A549 treated with AZD9567 at 1 μM for 4 hours (cell line): Measurements from ENCODE around the gene MRPS26. TPM values are rescaled to one million over a fixed set of nuclear protein-coding genes. Genes with fewer than 3 reads are reported as not detected.

Experiments
- total RNA-seq: library from RNA; stranded (reverse); fragments of 200-300 nt; extraction: Qiagen RNA extraction; gene quantifications from 5 replicates; pipeline ENCODE4 v1.2.3, GENCODE V29; 2022; ENCODE audit not compliant: insufficient read depth

The MRPS26 gene
- total RNA-seq, result 100 to 174 TPM (median 163 TPM) in 5 replicates

GRCh38 chr20:3045816-3046676, at the start of gene MRPS26:
TSS of gene MRPS26 (plus strand) at chr20:3046052. CDS start at chr20:3046069, 17 bp downstream.

GRCh38 chr20:3043322-3043721, 2.5 kb upstream of the MRPS26 start, which contains the start of gene GNRH2:
TSS of gene GNRH2 (plus strand) at chr20:3043622. CDS start at chr20:3044415, 793 bp downstream.

DNA sequence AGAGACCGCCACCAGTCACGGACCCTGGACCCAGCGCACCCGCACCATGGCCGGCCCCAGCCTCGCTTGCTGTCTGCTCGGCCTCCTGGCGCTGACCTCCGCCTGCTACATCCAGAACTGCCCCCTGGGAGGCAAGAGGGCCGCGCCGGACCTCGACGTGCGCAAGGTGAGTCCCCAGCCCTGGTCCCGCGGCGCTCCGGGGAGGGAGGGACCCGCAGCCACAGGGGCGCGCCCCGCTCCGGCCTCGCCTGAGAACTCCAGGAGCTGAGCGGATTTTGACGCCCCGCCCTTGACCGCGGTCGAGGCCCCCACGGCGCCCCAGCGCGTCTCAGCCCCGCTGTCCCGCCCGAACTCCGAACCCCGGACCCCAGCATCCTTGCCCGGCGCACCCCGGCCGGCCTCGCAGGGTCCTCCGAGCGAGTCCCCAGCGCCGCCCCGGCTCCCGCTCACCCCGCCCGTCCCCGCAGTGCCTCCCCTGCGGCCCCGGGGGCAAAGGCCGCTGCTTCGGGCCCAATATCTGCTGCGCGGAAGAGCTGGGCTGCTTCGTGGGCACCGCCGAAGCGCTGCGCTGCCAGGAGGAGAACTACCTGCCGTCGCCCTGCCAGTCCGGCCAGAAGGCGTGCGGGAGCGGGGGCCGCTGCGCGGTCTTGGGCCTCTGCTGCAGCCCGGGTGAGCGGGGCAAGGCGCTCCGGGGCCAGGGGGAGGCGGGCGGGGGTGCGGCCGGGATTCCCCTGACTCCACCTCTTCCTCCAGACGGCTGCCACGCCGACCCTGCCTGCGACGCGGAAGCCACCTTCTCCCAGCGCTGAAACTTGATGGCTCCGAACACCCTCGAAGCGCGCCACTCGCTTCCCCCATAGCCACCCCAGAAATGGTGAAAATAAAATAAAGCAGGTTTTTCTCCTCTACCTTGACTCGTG, 26.0 kb downstream of the MRPS26 start, which contains the start of gene OXT:
OXT (plus strand) TSS at position 11 of the 920 bp plus-strand sequence; CDS start at position 47, 36 bp downstream.

DNA sequence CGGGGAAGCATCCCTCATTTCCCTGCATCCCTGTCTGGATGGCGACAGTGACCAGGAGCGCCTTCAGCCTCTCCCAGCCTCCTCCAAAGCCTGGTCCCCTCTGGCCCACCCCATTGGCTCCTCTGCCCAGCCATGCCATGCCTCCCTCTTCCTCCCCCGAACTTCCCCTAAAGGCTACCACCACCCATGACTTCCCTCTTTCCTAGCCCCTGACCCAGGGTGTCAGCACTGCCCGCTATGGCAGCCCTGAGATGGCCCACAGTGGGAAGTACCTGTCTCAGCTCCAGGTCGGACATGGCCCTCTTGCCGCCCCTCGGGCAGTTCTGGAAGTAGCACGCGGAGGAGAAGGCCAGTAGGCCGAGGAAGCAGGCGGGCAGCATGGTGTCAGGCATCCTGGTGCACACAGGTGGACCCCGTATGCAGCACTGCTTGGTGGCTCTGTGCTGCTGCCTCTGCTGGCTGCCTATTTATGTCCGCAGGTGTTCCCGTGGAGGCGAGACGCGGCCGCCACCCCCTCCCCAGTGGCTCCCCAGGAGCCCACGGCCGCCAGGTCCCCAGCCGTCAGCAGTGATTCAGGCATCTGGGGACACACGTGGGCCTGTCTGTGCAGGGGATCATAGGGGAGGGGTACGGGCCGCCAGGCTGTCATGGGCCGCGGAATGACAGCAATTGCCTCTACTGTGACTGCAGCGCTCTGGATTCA, 38.6 kb downstream of the MRPS26 start, which contains the start of gene AVP:
AVP (minus strand) TSS at position 442 of the 703 bp plus-strand sequence; CDS start at position 392, 50 bp downstream.

Other genes starting within 250 kb of the MRPS26 start
- gene CPXM1, start 245.4 kb upstream of the MRPS26 start, total RNA-seq, result not detected in 5 replicates
- 0.27 to 0.40 TPM (median 0.31 TPM) in 3 of 5 replicates, not detected in the others for gene C20orf141, start 231.1 kb upstream of the MRPS26 start, total RNA-seq
- gene TMEM239, start 229.7 kb upstream of the MRPS26 start, total RNA-seq, result not detected in 5 replicates
- gene PCED1A, start 205.4 kb upstream of the MRPS26 start, total RNA-seq, result 11.6 to 29.8 TPM (median 27.9 TPM) in 5 replicates
- 20.7 to 38.2 TPM (median 34.8 TPM) in 5 replicates for gene VPS16, start 205.3 kb upstream of the MRPS26 start, total RNA-seq
- 36.7 to 64.3 TPM (median 42.1 TPM) in 5 replicates for gene PTPRA, start 172.6 kb upstream of the MRPS26 start, total RNA-seq
- 0.23 to 0.52 TPM (median 0.46 TPM) in 4 of 5 replicates, not detected in the other for gene GNRH2, start 2.4 kb upstream of the MRPS26 start, total RNA-seq
- 0.26 TPM in 1 of 5 replicates, not detected in the others for gene OXT, start 25.6 kb downstream of the MRPS26 start, total RNA-seq
- gene AVP, start 38.7 kb downstream of the MRPS26 start, total RNA-seq, result 0.20 TPM in 1 of 5 replicates, not detected in the others
- 45.9 to 57.7 TPM (median 47.3 TPM) in 5 replicates for gene FASTKD5, start 113.8 kb downstream of the MRPS26 start, total RNA-seq
- 4.4 to 7.9 TPM (median 5.2 TPM) in 5 replicates for gene UBOX5, start 113.8 kb downstream of the MRPS26 start, total RNA-seq
- 4.0 to 4.9 TPM (median 4.2 TPM) in 5 replicates for gene LZTS3, start 127.5 kb downstream of the MRPS26 start, total RNA-seq
- 73.3 to 101 TPM (median 95.7 TPM) in 5 replicates for gene DDRGK1, start 158.6 kb downstream of the MRPS26 start, total RNA-seq
- 114 to 135 TPM (median 130 TPM) in 5 replicates for gene ITPA, start 163.4 kb downstream of the MRPS26 start, total RNA-seq
- 9.4 to 12.1 TPM (median 10.4 TPM) in 5 replicates for gene SLC4A11, start 193.1 kb downstream of the MRPS26 start, total RNA-seq